HG03095 (cell line): ENCODE data around the gene SEMA3G.

Experiments used
- ATAC-seq: cut with Tn5 transposase; IDR thresholded peaks from one replicate; pipeline ENCODE4 v1.9.1; 2021; ENCODE audit warnings: moderate library complexity; ENCODE audit not compliant: unreplicated experiment

Gene SEMA3G

GRCh38 chr3:52454938-52455282 lies 10.0 kb upstream of the SEMA3G start:
- no peak for ATAC-seq

- ATAC-seq, result no peak
These were observed 9.5 kb upstream of the SEMA3G start for GRCh38 chr3:52454250-52454937.

GRCh38 chr3:52453496-52454249 lies 8.8 kb upstream of the SEMA3G start, which contains the start of gene TNNC1:
Gene TNNC1 (minus strand): TSS chr3:52454041. CDS start chr3:52454015, 26 bp downstream.
- ATAC-seq, result no peak

- ATAC-seq, result no peak
These were observed 7.8 kb upstream of the SEMA3G start for GRCh38 chr3:52452570-52453221.

- ATAC-seq, result no peak
These were observed 7.2 kb upstream of the SEMA3G start for GRCh38 chr3:52452126-52452525.

GRCh38 chr3:52451237-52452083 lies 6.6 kb upstream of the SEMA3G start:
- ATAC-seq, result no peak

DNA sequence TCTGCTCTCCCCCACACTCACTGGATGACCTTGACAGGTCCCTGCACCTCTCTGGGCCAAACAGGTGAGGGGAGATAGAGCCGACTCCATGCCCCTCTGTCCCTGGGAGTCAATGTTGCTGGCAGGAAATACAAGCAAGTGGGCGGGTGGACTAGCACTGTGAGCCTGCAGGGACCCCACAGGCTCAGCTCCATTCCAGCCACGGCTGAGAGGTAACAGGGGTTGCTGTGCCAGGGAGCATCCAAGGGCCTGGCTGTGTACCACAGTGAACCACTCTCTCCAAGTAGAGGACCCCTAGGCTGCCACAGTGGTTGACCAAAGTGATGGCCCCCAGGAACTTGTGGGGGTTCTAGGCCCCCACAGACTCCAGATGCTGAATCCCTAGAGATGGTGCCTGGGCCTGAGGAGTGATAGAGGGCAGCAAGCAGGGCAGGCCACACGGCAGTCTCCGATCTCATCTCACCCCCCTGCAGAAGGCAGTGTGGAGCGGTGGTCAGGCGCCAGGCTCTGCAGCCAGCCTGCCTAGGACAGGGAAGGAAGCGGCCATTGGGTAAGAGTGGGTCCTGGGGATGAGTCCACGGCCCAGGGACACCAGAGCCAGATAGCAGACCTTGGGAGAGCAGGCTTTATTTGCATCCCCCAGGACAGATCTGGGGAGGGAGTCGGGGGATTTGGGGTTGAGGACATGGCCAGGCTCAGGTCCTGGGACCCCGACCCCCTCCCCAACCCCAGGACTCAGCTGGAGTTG lies 5.8 kb upstream of the SEMA3G start:
- ATAC-seq, result no peak

GRCh38 chr3:52447512-52448355 lies 2.8 kb upstream of the SEMA3G start:
- no peak for ATAC-seq

GRCh38 chr3:52446631-52447511 lies 2.0 kb upstream of the SEMA3G start:
- no peak for ATAC-seq

- no peak for ATAC-seq
These were observed 1.1 kb upstream of the SEMA3G start for GRCh38 chr3:52446042-52446441.

DNA sequence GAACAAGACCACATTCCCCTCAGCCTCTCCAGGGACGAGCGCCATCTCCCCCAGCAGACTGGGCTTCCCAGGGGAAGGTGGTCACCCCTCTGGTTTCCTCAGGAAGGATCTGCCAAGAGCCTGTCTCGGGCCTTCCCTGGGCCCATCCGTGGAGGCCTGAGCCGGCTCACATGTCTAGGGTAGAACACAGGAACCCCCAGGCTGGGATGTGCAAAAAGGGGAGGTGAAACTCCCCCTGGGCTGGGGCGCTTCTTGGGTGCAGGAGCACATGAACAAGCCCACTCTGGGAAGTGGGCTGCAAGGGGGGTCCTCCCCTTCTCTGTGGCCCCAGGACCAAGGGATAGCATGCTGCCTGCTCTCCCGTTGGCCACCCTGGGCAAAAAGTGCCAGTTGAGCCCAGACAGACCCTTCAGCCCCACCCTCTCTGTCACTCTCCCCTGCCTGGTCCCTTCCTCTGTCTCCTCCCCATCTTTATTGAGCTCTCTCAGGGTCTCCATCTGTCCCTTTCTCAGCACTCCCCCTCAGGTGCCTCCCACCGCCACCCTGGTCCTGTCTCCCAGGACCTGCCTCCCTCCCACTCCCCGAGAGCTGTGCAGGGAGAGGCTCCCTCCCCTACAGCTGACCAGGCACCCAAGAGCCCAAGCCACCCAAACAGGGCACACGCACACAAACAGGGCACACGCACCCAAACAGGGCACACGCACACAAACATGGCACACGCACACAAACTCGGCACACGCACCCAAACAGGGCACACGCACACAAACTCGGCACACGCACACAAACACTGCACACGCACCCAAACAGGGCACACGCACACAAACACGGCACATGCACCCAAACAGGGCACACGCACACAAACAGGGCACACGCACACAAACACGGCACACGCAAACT lies 864 bp downstream of the SEMA3G start:
- ATAC-seq, result no peak

DNA sequence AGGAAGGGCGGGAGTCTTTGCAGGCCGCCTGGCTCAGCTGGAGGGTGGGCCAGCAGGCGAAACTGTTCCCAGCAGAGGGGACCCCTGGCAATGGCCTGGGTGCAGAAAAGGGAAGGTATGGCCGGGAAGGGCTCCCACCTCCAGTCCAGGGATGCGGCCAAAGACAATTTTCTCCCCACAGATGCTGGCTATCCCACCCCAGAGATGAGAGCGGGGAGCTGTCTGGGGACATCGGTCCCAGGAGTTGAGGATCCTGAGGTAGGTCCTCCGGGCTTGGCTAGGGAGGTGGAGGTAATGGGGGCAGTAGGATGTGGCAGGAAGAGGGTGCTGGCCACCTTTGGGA lies 1.7 kb downstream of the SEMA3G start:
- no peak for ATAC-seq

- no peak for ATAC-seq
These were observed 2.3 kb downstream of the SEMA3G start for GRCh38 chr3:52442409-52443267.

GRCh38 chr3:52441772-52442332 lies 3.1 kb downstream of the SEMA3G start:
- no peak for ATAC-seq

GRCh38 chr3:52441091-52441771 lies 3.7 kb downstream of the SEMA3G start:
- ATAC-seq, result no peak

DNA sequence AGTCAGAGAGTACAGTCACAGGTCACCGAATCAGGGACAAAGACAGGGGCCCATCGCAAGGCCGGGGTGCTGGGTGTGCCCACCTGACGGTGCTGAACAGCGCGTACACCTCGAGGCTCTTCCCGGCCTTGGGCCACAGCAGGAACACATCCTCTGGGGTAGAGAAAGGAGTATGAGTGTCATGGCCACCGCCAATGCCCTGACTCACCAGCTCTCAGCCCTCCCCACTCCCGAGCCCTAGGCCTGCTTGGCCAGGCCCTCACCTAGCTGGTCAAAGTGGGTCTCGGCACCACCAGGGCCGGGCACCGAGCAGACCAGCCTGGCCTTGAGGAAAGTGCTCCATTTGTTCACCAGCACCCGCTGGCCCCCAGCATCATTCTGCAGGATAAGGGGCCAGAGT lies 4.2 kb downstream of the SEMA3G start:
- no peak for ATAC-seq
